OCI-LY3 (cell line): ENCODE measurements around the gene L3MBTL1.

ENCODE experiments used
- EZH2phosphoT487 ChIP-seq: fragments of 200-600 bp; shearing (Covaris generic); IDR thresholded peaks from 2 replicates; pipeline ENCODE4 v1.6.1; 2018; ENCODE audit warnings: antibody characterized with exemption, mixed run types, low read depth
- TF ChIP-seq, protein P1 (sequence below): fragments of 200-600, 300-600 bp; sonication (generic); IDR thresholded peaks from 2 replicates; pipeline ENCODE4 v1.5.1; 2014; ENCODE audit warnings: antibody characterized with exemption, low read length, low read depth

- TF ChIP-seq, protein P1, sequence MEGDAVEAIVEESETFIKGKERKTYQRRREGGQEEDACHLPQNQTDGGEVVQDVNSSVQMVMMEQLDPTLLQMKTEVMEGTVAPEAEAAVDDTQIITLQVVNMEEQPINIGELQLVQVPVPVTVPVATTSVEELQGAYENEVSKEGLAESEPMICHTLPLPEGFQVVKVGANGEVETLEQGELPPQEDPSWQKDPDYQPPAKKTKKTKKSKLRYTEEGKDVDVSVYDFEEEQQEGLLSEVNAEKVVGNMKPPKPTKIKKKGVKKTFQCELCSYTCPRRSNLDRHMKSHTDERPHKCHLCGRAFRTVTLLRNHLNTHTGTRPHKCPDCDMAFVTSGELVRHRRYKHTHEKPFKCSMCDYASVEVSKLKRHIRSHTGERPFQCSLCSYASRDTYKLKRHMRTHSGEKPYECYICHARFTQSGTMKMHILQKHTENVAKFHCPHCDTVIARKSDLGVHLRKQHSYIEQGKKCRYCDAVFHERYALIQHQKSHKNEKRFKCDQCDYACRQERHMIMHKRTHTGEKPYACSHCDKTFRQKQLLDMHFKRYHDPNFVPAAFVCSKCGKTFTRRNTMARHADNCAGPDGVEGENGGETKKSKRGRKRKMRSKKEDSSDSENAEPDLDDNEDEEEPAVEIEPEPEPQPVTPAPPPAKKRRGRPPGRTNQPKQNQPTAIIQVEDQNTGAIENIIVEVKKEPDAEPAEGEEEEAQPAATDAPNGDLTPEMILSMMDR, result no peak
- TF ChIP-seq EZH2phosphoT487, result no peak
Measured at GRCh38 chr20:43536041-43536816, 28.7 kb downstream of the L3MBTL1 start.
